GM12892 (cell line): ENCODE results near the gene AFAP1L1.

Experiments
- POLR2A ChIP-seq: IDR thresholded peaks from 2 replicates; pipeline ENCODE4 v1.6.1; 2011; ENCODE audit warnings: low read depth, low read length, control low read depth
- POLR2AphosphoS5 ChIP-seq: IDR thresholded peaks from 2 replicates; pipeline ENCODE4 v1.6.1; 2011; ENCODE audit warnings: low read depth, low read length, control low read depth

- TF ChIP-seq POLR2A (no peak), POLR2AphosphoS5 (no peak)
Measured at GRCh38 chr5:149242339-149242738, 29.3 kb upstream of the AFAP1L1 start.
